Stimulated activated CD4-positive, alpha-beta T cell treated with anti-CD3 and anti-CD28 coated beads, Interleukin-12 subunit alpha, Interleukin-12 subunit beta, amount 100 ng/mL, for 4 hours (primary cell): ENCODE data around the gene KAT6B.

Experiments
- DNase-seq: peaks from one replicate; pipeline ENCODE4 v3.0.0-alpha.2; 2020

Gene KAT6B

GRCh38 chr10:74957285-74957961, 131.0 kb downstream of the KAT6B start:
- DNase-seq = no peak

- DNase-seq = no peak
Measured at GRCh38 chr10:74958316-74958715, 131.9 kb downstream of the KAT6B start.

DNA sequence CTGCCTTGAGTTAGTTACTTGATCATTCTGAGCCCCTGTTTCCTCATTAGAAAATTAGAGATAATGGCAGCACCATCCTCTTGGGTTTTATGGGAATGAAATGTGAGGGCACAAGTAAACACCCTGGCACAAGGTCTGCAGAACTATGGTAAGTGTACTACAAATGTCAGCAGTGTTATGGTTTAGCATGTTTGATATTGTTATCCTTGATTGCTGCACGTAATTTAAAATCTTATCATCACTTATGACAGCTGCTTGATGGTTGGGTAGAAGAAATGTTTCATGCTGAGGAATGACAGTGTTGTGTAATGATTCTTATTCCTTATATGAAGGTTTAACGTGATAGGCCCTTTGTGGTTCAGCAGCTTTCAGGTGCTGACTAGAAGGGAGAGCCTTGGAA, 134.3 kb downstream of the KAT6B start:
- no peak for DNase-seq

DNA sequence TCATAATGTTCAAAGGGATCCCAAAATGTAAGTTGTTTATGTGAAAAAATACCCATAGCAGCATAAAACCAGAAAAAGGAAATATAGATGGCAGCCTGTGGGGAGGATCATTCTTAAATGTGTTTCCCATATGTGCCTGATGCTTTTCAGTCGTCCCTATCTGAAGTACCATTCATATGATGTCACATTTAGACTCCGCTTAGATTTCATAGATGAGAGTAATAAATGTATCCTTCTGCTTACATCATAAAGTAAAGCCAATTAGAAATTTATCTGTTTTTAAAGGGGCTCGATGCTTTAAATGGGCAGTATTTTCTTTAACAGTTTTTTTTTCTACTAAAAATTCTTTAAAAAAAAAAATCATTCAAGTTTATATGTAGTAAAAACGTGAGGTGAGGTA, 136.1 kb downstream of the KAT6B start:
- no peak for DNase-seq

DNA sequence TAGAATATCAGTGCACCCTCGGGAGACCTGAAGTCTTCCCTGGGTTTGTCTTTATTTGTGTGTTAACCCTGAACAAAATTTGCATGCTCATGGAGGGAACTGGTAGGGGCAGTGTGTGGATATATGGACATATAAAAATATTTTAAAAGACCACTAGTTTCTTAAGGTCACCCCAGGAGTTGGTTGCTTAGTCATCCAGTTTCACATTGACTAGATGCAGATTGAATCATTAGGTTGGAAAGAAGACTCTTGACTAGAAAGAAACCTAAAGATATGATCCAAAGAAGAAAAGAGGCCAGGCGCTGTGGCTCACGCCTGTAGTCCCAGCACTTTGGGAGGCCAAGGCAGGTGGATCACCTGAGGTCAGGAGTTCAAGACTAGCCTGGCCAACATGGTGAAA, 137.1 kb downstream of the KAT6B start:
- no peak for DNase-seq

- no peak for DNase-seq
Measured at GRCh38 chr10:74967911-74968666, 141.7 kb downstream of the KAT6B start.

- no peak for DNase-seq
Measured at GRCh38 chr10:74968667-74969061, 142.3 kb downstream of the KAT6B start.

- DNase-seq = no peak
Measured at GRCh38 chr10:74969093-74969492, 142.7 kb downstream of the KAT6B start.

DNA sequence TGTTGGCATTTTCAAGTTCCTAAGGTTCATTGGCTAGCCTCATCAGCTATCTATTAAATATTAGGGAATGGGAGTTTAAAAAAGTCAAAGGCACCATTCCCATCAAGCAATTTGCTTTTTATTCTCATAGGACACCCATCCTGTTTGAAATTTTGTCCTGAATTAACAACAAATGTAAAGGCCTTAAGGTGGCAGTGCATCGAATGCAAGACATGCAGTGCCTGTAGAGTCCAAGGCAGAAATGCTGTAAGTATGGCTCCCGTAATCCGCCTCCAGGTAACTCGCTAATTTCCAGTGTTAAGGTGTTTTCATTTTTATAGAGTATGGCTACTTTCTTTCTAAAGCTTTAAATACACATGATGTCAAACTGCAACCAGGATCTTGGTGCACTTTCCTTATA, 143.1 kb downstream of the KAT6B start:
- no peak for DNase-seq

DNA sequence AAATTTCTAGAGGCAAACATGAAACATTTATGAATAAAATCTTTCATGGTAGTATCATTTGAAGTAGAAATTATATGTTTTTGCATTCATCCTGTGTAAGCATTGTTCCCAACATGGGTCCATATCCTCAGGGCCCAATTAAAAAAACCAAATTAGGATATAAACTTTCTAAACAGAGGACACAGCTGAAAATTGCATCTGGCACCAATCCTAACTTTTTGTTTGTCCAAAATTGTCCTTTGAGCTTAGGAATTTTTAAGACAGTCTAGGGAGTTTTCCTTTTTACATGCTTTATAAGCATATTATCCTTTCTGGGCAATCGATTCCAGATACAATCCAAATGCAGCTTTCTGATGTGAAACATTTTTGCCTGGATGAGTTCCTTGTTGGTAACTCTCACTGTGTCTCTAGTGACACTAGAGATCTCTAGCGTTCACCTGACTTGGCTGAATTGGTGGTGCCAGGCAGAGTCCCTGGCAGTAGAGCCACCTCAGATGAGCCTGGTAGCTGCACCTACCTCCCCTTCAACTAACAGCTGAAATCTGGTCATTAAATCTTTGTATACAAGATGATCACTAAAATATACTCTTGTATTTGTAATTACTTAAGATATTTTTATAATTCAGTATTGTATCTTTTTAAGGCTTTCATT, 147.5 kb downstream of the KAT6B start:
- DNase-seq = no peak

- no peak for DNase-seq
Measured at GRCh38 chr10:74975758-74976157, 149.4 kb downstream of the KAT6B start.

DNA sequence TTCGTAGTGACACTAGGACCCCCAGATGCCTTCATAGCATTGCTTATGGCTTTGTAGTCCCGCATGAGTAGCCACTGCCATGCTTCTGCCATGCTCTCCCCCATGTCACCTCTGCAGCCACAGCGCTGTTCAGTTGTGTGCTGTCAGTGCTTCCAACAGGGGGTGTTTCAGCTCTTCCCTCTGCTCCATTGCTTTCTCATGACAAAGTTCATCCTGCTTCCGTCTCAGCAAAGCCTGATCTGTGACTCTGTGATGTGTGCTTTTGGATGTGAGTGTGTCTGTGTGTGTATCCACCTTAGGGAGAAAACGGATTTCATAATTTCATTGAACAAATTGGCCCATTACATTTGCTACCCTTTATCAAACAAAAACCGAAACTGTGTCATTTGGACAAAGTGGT, 150.2 kb downstream of the KAT6B start:
- DNase-seq = no peak

DNA sequence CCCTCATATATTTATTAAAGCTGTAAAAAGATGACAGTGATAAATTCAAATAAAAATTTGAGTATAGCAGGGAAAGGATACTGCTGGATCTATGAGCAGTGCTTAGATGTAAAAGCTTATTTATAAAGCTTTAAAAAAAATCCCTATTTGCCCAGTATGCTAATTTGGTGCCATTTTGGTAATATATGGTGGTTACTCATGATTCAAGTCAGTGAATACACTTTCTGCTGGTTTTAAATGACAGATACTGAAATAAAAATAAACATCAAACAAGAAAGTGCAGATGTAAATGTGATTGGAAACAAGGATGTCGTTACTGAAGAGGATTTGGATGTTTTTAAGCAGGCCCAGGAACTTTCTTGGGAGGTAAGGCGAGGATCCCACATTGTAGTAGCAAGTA, 150.7 kb downstream of the KAT6B start:
- no peak for DNase-seq

- DNase-seq = no peak
Measured at GRCh38 chr10:74977913-74978847, 151.8 kb downstream of the KAT6B start.

- no peak for DNase-seq
Measured at GRCh38 chr10:74981831-74982633, 155.6 kb downstream of the KAT6B start.

- no peak for DNase-seq
Measured at GRCh38 chr10:74982634-74982982, 156.2 kb downstream of the KAT6B start.

DNA sequence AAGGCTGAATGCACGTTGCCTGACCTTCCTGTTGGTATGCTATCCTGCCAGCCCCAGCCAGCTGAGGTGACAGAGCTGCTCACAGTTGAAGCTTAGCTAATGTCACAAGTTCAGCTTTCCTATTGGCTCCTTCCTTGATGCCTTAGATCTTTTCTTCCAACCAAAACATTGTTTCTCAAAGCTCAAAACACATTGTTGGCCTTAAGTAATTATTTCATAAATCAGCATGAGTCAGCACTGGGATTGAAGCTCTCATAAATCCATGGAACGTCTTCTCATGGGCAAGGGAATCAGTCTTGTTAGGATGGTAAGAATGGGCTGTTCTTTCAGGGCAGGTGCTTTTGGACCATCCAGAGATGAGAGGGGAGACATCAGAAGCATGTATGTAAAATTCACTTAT, 157.0 kb downstream of the KAT6B start:
- DNase-seq = no peak

- no peak for DNase-seq
Measured at GRCh38 chr10:74987339-74988053, 161.1 kb downstream of the KAT6B start.

- DNase-seq = no peak
Measured at GRCh38 chr10:74988054-74988775, 161.8 kb downstream of the KAT6B start.

DNA sequence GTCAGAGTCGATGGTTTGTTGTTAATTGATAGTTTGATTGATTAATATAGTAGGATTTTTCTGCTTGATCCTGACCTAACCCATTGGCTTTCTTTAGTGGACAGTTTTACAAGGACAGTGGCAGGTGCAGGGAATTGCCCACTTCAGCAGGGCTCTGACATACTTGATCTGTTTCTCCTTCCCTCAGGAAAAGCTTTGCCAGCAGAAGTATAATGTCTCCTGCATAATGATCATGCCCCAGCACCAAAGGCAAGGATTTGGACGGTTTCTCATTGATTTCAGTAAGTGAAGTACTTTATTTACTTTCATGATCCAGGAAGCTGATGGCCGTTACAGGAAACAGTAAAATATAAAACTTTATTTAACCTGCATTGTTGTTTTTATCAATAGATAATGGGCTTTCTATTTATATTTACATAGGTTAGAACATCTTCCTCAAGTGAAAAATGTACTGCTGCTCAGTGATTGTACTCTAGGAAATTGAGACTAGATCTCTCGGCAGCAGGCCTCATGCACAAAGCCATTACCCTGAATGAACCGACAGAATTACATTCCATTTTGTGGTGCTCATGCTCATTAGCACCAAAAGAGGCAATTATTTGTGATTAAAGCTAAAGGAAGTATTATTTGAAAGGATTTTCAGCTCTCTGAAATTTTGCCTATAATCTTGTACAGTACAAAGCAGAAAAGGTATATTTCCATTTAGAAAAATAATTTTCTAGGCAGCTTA, 162.6 kb downstream of the KAT6B start:
- DNase-seq = no peak
